GM06990 (cell line): Measurements from ENCODE around the gene SEMG2.

Experiments used
- DNase-seq: peaks from one replicate; pipeline ENCODE4 v3.0.0-alpha.2; 2011; ENCODE audit not compliant: insufficient read length; ENCODE audit errors: extremely low read depth
- H3K27me3 ChIP-seq: replicated peaks from 2 replicates; pipeline ENCODE4 v1.6.0; 2011; ENCODE audit warnings: low read length; ENCODE audit not compliant: control insufficient read depth, insufficient read depth
- H3K36me3 ChIP-seq: 2 replicates; pipeline ENCODE4 v1.5.1; 2011; ENCODE audit warnings: low read length; ENCODE audit not compliant: control insufficient read depth, insufficient read depth
- H3K4me3 ChIP-seq: replicated peaks from 2 replicates; pipeline ENCODE4 v1.5.1; 2011; ENCODE audit warnings: low read depth, mild to moderate bottlenecking, control low read depth, low read length
- TF ChIP-seq, protein P1 (sequence below): IDR thresholded peaks from 2 replicates; pipeline ENCODE4 v1.5.1; 2011; ENCODE audit warnings: low read length, control low read depth, mild to moderate bottlenecking, inconsistent platforms; ENCODE audit not compliant: insufficient read depth, poor library complexity, severe bottlenecking

SEMG2 gene

DNA sequence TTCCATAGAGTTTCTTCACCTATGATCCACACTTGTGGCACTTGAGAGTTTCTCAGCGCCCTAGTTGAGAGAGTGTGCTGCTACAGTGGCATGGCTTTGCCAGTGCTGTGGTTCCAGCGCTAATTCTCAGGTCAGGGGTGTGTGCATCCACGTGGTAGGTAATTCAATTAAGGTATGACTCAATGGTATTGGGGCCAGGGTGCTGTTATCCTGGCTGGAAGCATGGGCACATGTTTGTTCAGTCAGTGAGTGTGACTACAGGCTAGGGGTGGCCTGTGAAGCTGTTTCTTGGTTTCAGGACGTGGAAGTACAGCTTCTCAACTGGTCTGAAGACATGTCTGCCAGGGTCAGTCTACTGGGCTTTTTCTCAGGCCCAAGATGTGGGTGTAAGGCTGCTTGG is 3.0 kb upstream of the SEMG2 start:
- no peak for DNase-seq
- Histone ChIP-seq H3K36me3 (no peaks in the 10 kb centered on the region), H3K27me3 (no peaks in the 10 kb centered on the region), H3K4me3 (no peak overlapping the region)
- TF ChIP-seq, protein P1, sequence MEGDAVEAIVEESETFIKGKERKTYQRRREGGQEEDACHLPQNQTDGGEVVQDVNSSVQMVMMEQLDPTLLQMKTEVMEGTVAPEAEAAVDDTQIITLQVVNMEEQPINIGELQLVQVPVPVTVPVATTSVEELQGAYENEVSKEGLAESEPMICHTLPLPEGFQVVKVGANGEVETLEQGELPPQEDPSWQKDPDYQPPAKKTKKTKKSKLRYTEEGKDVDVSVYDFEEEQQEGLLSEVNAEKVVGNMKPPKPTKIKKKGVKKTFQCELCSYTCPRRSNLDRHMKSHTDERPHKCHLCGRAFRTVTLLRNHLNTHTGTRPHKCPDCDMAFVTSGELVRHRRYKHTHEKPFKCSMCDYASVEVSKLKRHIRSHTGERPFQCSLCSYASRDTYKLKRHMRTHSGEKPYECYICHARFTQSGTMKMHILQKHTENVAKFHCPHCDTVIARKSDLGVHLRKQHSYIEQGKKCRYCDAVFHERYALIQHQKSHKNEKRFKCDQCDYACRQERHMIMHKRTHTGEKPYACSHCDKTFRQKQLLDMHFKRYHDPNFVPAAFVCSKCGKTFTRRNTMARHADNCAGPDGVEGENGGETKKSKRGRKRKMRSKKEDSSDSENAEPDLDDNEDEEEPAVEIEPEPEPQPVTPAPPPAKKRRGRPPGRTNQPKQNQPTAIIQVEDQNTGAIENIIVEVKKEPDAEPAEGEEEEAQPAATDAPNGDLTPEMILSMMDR, result no peak

DNA sequence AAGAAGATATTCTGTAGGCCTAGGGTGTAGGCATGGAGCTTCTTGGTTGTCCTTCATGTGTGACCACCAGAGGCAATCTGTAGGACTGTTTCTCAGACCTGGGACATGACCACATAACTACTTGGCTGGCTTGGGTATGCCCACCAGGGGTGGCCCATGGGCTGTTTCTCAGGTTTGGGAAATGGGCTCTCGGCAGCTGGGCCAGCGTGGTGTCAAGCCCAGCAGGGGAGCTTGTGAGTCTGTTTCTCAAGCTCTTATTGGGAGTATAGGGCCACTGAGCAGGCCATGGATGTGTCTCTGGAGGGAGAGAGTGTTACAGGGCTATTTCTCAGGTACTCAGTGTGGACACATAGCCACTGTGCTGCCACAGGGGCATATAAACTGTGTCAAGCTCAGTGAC is 2.5 kb upstream of the SEMG2 start:
- TF ChIP-seq, protein P1, result no peak
- H3K4me3 ChIP-seq, result no peak overlapping the region
- no peaks in the 10 kb centered on the region for H3K36me3 ChIP-seq
- H3K27me3 ChIP-seq, result no peaks in the 10 kb centered on the region
- DNase-seq, result no peak

DNA sequence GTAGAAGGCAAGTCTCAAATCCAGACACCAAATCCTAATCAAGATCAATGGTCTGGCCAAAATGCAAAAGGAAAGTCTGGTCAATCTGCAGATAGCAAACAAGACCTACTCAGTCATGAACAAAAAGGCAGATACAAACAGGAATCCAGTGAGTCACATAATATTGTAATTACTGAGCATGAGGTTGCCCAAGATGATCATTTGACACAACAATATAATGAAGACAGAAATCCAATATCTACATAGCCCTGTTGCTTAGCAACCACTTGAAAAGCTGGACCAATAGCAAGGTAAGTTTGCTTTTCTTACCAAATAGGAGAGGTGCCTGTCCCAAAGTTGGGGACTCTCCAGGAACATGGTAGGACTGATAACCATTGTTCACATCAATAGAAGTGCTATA is 2.0 kb downstream of the SEMG2 start:
- no peaks in the 10 kb centered on the region for H3K36me3 ChIP-seq
- DNase-seq, result no peak
- TF ChIP-seq, protein P1, result no peak
- H3K4me3 ChIP-seq, result no peak overlapping the region
- no peaks in the 10 kb centered on the region for H3K27me3 ChIP-seq

DNA sequence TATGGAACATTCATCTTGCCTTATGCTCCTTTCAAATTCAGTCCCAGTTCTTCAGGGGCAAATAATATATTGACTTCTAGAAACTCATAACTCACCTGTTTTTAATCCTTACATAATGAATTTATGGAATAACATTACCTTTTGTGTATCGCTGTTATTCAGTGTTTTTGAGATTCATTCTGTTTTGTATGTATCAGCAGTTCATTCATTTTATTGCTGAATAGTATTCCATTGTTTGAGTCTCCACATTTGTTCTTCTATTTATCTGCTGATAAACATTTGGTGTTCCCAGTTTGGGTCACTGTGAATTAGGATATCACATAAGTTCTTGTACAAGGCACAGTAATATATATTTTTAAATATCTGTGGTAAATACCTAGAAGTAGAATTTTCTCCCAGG is 5.1 kb downstream of the SEMG2 start:
- Histone ChIP-seq H3K27me3 (no peaks in the 10 kb centered on the region), H3K4me3 (no peak overlapping the region), H3K36me3 (no peaks in the 10 kb centered on the region)
- DNase-seq, result no peak
- TF ChIP-seq, protein P1, result no peak

DNA sequence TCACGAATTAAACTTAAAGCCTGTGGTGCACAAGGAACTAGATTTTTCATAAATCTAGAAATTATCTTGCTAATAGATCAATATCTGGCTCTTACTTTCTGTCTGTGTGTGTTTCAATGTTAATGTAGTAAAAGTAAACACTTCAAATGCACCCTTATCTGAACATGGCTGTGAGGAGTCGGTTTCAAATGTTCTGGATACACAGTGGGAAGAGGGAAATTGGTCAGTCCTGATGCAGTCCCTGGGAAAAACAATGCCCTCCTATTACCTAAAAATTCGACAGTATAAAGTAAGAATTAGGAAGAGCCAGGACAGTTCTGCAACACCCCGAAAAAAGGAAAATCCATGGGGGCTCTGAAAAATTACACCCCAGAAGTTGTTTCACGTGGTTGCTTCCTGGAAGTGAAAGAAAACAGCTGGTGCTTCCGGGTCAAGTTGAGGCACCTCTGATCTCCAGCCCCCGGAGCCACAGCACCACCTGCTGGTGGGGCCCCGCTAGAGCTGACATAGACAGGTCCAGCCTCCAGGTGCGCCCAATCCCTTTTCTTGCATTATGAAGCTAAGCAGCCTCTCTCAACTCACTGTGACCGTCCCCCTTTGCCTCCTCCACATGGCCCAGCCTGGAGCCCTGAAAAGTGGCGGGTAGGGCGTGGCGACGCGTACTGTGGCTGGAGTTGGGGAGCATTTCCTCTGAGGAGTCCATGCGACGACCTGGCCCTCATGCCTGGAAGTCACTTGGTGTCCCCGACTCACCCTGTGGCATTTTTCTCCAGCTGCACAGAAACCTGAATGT is 8.3 kb downstream of the SEMG2 start:
- H3K4me3 ChIP-seq, result no peak overlapping the region
- no peaks in the 10 kb centered on the region for H3K27me3 ChIP-seq
- peak; percentile 48 for DNase-seq
- no peaks in the 10 kb centered on the region for H3K36me3 ChIP-seq
- TF ChIP-seq, protein P1, result peak; percentile 79
